Left lung (tissue), 10 donors: Measurements from ENCODE around the gene SFI1. TPM values are rescaled to one million over a fixed set of nuclear protein-coding genes. Genes with fewer than 3 reads are reported as not detected.
"Not testable (repeated sequence)": the region's sequence is repeated elsewhere in the genome, so short reads cannot be mapped to it uniquely, and the experiment has no call there.

Source experiments
- ATAC-seq: fragments of 200-7000 bp; cut with Tn5 transposase; one replicate; pipeline ENCODE4 v1.9.1; 2020; ENCODE audit warnings: moderate library complexity
- DNase-seq, 4 donors: peaks; one replicate each; pipeline ENCODE4 v3.0.0-alpha.2; 2013 to 2020
- H3K27ac ChIP-seq, 2 donors: fragments of 200-600 bp; sonication (generic) in 1 of 2; one replicate each; pipeline versions ENCODE4 v1.5.0 to v1.8.0; 2020 to 2021
- H3K27me3 ChIP-seq, 2 donors: fragments of 200-600 bp; sonication (generic) in 1 of 2; one replicate each; pipeline versions ENCODE4 v1.5.0 to v1.8.0; 2020 to 2021
- H3K36me3 ChIP-seq, 2 donors: fragments of 200-600 bp; sonication (generic) in 1 of 2; one replicate each; pipeline versions ENCODE4 v1.5.0 to v1.8.0; 2020 to 2021
- H3K4me1 ChIP-seq, 2 donors: fragments of 200-600 bp; one replicate each; pipeline ENCODE4 v1.8.0; 2021
- H3K4me3 ChIP-seq, 2 donors: fragments of 200-600 bp; sonication (generic) in 1 of 2; one replicate each; pipeline versions ENCODE4 v1.5.0 to v1.8.0; 2020 to 2021; ENCODE audit warnings: mild to moderate bottlenecking in 1 of 2
- H3K9me3 ChIP-seq, 2 donors: fragments of 200-600 bp; sonication (generic) in 1 of 2; one replicate each; pipeline versions ENCODE4 v1.5.0 to v1.8.0; 2020 to 2021
- CTCF ChIP-seq, 2 donors: fragments of 200-600 bp; sonication (generic) in 1 of 2; IDR thresholded peaks; one replicate each; pipeline versions ENCODE4 v1.5.0 to v1.8.0; 2021; ENCODE audit warnings: antibody characterized with exemption in 2 of 2
- intact Hi-C, 2 donors: fragments of 100-400 bp; cut with DNase I; formaldehyde crosslinking; loops; one replicate each; pipeline versions ENCODE4 v1.11.2 to v1.14.2; 2022
- polyA plus RNA-seq, 6 donors: library from polyadenylated mRNA; unstranded; fragments of 120-200 nt; gene quantifications; one replicate each; pipeline ENCODE4 v1.2.1, GENCODE V29; 2013; ENCODE audit not compliant: insufficient read length in 6 of 6
- total RNA-seq, 2 donors: library from RNA; stranded (reverse); fragmentation: NEBNext Ultra II Directional; extraction: Animal tissue kit (Norgen Biotek cat#: 25700); gene quantifications; one replicate each; pipeline ENCODE4 v1.2.1, GENCODE V29; 2021
- donor health status: DM: no; HTN: yes; CAD: no.
- donor health status: DM: no; HTN: no; CAD: no.

Gene SFI1
- total and polyA plus RNA-seq, 8 donors = 27.6 to 40.7 (median 35.2) TPM

GRCh38 chr22:31465307-31465706, 31.0 kb upstream of the SFI1 start:
- no peak for DNase-seq
- intact Hi-C loops = no loop called here
- Histone ChIP-seq H3K9me3 (no peaks in the 10 kb centered on the region), H3K4me3 (no peak overlapping the region), H3K27me3 (no peaks in the 10 kb centered on the region), H3K27ac (no peak overlapping the region), H3K4me1 (no peaks in the 10 kb centered on the region), H3K36me3 (peaks cover 0 to 87% of the 10 kb centered on the region in 2 donors)
- ATAC-seq = no peak
- no peak for TF ChIP-seq CTCF (IDR thresholded peaks at IDR 0.05)

GRCh38 chr22:31474743-31475142, 21.6 kb upstream of the SFI1 start:
- Histone ChIP-seq H3K4me1 (peaks cover 0 to 8% of the 10 kb centered on the region in 2 donors), H3K36me3 (peaks cover 3 to 41% of the 10 kb centered on the region in 2 donors), H3K27ac (no peak overlapping the region), H3K4me3 (no peak overlapping the region), H3K27me3 (no peaks in the 10 kb centered on the region), H3K9me3 (no peaks in the 10 kb centered on the region)
- intact Hi-C loops = no loop called here
- no peak for ATAC-seq
- no peak for TF ChIP-seq CTCF (IDR thresholded peaks at IDR 0.05)
- DNase-seq = no peak

- intact Hi-C loops = no loop called here
- Histone ChIP-seq H3K4me1 (peaks cover 0 to 8% of the 10 kb centered on the region in 2 donors), H3K27ac (peak overlapping the region in 1 of 2 donors; percentile 34), H3K27me3 (no peaks in the 10 kb centered on the region), H3K36me3 (peaks cover 0 to 41% of the 10 kb centered on the region in 2 donors), H3K4me3 (no peak overlapping the region), H3K9me3 (no peaks in the 10 kb centered on the region)
- DNase-seq (no peak), ATAC-seq (no peak)
- no peak for TF ChIP-seq CTCF (IDR thresholded peaks at IDR 0.05)
Measured at GRCh38 chr22:31475800-31476199, 20.5 kb upstream of the SFI1 start.

- Histone ChIP-seq H3K9me3 (no peaks in the 10 kb centered on the region), H3K4me1 (peaks cover 0 to 8% of the 10 kb centered on the region in 2 donors), H3K27me3 (no peaks in the 10 kb centered on the region), H3K4me3 (no peak overlapping the region), H3K36me3 (peaks cover 0 to 46% of the 10 kb centered on the region in 2 donors), H3K27ac (no peak overlapping the region)
- DNase-seq (no peak), ATAC-seq (no peak)
- TF ChIP-seq CTCF (IDR thresholded peaks at IDR 0.05) = no peak
- intact Hi-C loops = no loop called here
Measured at GRCh38 chr22:31477329-31477728, 19.0 kb upstream of the SFI1 start.

GRCh38 chr22:31481129-31481528, 15.2 kb upstream of the SFI1 start:
- peaks cover 0 to 75% of the 10 kb centered on the region in 2 donors for H3K36me3 ChIP-seq

GRCh38 chr22:31482470-31482869, 13.9 kb upstream of the SFI1 start:
- H3K4me3 ChIP-seq, intact Hi-C loops, DNase-seq, H3K27ac ChIP-seq, H3K4me1 ChIP-seq, H3K9me3 ChIP-seq, H3K27me3 ChIP-seq, ATAC-seq: not testable (repeated sequence)
- peaks cover 0 to 81% of the 10 kb centered on the region in 2 donors for H3K36me3 ChIP-seq

More at GRCh38 chr22:31481129-31481528, 15.2 kb upstream of the SFI1 start:
- intact Hi-C loops = no loop called here
- TF ChIP-seq CTCF (IDR thresholded peaks at IDR 0.05) = no peak
- Histone ChIP-seq H3K27me3 (no peaks in the 10 kb centered on the region), H3K4me1 (no peaks in the 10 kb centered on the region), H3K9me3 (no peaks in the 10 kb centered on the region), H3K4me3 (no peak overlapping the region), H3K27ac (no peak overlapping the region)
- ATAC-seq = no peak
- no peak for DNase-seq

GRCh38 chr22:31486369-31486768, 10.0 kb upstream of the SFI1 start:
- H3K9me3 ChIP-seq, H3K27me3 ChIP-seq, intact Hi-C loops, DNase-seq, H3K4me3 ChIP-seq, ATAC-seq, H3K27ac ChIP-seq: not testable (repeated sequence)
- Histone ChIP-seq H3K4me1 (peaks cover 16 to 31% of the 10 kb centered on the region in 2 donors), H3K36me3 (peaks cover 0 to 66% of the 10 kb centered on the region in 2 donors)
